GM18519 (cell line): Measurements from ENCODE around the gene AIG1.

Experiments
- ATAC-seq: cut with Tn5 transposase; IDR thresholded peaks from one replicate; pipeline ENCODE4 v1.9.1; 2021; ENCODE audit warnings: mild to moderate bottlenecking, moderate library complexity; ENCODE audit not compliant: unreplicated experiment, low FRiP score

The AIG1 gene

GRCh38 chr6:143090314-143091044 is 29.8 kb downstream of the AIG1 start:
- no peak for ATAC-seq

- ATAC-seq, result no peak
Observed at GRCh38 chr6:143092768-143093167, 32.1 kb downstream of the AIG1 start.

- no peak for ATAC-seq
Observed at GRCh38 chr6:143093290-143093689, 32.6 kb downstream of the AIG1 start.

- ATAC-seq, result no peak
Observed at GRCh38 chr6:143096403-143096802, 35.7 kb downstream of the AIG1 start.

- no peak for ATAC-seq
Observed at GRCh38 chr6:143097224-143097795, 36.6 kb downstream of the AIG1 start.

GRCh38 chr6:143098054-143098671 is 37.5 kb downstream of the AIG1 start:
- ATAC-seq, result peak; percentile 95

GRCh38 chr6:143099647-143100046 is 39.0 kb downstream of the AIG1 start:
- no peak for ATAC-seq

GRCh38 chr6:143100429-143100828 is 39.7 kb downstream of the AIG1 start:
- no peak for ATAC-seq

GRCh38 chr6:143103916-143104315 is 43.2 kb downstream of the AIG1 start:
- ATAC-seq, result no peak

- ATAC-seq, result no peak
Observed at GRCh38 chr6:143107440-143107839, 46.8 kb downstream of the AIG1 start.

GRCh38 chr6:143107911-143108761 is 47.4 kb downstream of the AIG1 start:
- no peak for ATAC-seq

GRCh38 chr6:143109196-143109595 is 48.5 kb downstream of the AIG1 start:
- ATAC-seq, result no peak

- ATAC-seq, result no peak
Observed at GRCh38 chr6:143110572-143110971, 49.9 kb downstream of the AIG1 start.

- no peak for ATAC-seq
Observed at GRCh38 chr6:143110996-143111395, 50.3 kb downstream of the AIG1 start.

GRCh38 chr6:143111443-143111842 is 50.8 kb downstream of the AIG1 start:
- ATAC-seq, result no peak

- peak; percentile 58 for ATAC-seq
Observed at GRCh38 chr6:143112084-143112768, 51.5 kb downstream of the AIG1 start.

- ATAC-seq, result no peak
Observed at GRCh38 chr6:143112837-143113236, 52.1 kb downstream of the AIG1 start.

GRCh38 chr6:143115728-143116127 is 55.0 kb downstream of the AIG1 start:
- no peak for ATAC-seq

- ATAC-seq, result no peak
Observed at GRCh38 chr6:143117108-143117507, 56.4 kb downstream of the AIG1 start.

- no peak for ATAC-seq
Observed at GRCh38 chr6:143119260-143119659, 58.6 kb downstream of the AIG1 start.
